ENCODE results near the gene LCE1A.

Gene LCE1A

GRCh38 chr1:152866321-152866720 is 39.0 kb downstream of the LCE1A start:
- intact Hi-C loops (cut with DNase I), result no loop called here
- no peak for DNase-seq

DNA sequence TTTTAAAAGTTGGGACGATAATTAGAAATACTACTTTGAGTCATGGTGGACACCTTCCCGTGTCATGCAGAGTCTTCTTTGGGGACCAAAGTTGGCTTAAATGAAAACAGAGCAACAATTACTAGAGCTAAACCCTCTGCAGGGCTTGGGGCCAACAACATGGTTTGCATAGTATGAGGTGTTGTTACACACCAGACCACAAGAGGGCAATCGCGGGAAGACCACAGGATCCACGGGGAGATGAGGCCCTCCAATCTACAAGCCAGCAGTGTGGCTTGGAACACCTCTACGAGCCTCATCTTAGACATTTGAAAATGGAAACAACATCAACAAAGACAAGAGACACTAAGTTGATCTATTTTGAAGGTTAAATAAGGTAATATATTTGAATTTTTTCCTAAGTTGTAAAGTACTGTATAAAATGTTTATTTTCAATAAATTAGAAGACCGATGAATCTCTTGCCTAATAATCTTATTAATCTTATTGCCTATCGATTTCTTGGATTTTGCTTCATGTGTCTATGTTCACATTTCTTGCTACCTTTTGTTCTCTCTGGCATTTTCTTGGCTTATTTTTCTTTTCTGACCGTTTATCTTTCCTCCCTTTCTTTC is 42.6 kb downstream of the LCE1A start:
- peak; percentile 37 to 89 (median 70) for DNase-seq
- intact Hi-C loops (cut with DNase I), result loop anchor here (10.0 kb wide), 1 partner anchor 355 kb away; no protein-coding TSS in a partner anchor

DNA sequence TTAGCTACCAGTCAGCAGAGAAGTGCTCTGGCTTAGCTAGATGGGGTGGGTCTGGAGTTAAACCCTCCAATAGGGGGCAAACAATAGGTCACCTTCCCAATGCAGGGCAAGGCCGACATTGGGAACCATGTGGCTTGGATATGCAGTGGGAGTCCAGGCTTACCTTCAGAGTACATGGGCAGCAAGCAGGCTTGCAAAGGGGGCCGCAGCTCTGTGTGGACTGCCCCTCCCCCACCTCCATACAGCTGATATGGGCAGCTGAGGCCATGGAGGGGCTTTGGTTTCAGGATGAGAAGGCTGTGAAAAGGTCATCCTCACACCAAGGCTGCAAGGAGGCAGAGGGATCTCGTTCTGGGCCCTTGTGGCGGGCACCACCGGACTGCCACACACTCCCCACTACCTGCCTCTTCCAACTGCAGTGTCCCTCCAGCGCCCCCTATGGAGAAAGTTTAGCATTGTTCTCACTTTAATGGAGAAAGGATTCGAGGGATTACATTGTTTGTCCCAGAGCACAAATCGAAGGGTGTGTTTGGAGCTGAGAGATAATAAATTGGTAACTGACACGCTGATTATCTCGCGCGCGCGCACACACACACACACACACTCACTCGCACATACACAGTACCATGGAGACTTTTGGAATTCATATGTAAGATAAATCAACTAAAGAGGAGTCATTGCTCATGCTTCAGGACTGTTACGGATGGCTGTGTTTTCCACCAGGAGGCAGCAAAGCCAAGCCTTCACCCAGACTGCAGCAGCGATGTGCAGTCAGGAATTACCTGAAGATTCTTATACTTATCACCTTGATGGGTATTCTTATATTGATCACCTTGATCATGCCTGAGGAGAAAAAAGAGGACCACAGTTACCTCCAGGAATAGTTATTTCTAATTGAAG is 43.8 kb downstream of the LCE1A start:
- intact Hi-C loops (cut with DNase I), result loop anchor here (10.0 kb wide), 1 partner anchor 354 kb away; no protein-coding TSS in a partner anchor

GRCh38 chr1:152871731-152872126 is 44.5 kb downstream of the LCE1A start:
- DNase-seq, result no peak
- intact Hi-C loops (cut with DNase I), result loop anchor here (10.0 kb wide), 1 partner anchor 353 kb away; no protein-coding TSS in a partner anchor

More for the DNA sequence above, 43.8 kb downstream of the LCE1A start:
- peak in 20 of 42 donors; percentile 8 to 59 (median 33) for DNase-seq

DNA sequence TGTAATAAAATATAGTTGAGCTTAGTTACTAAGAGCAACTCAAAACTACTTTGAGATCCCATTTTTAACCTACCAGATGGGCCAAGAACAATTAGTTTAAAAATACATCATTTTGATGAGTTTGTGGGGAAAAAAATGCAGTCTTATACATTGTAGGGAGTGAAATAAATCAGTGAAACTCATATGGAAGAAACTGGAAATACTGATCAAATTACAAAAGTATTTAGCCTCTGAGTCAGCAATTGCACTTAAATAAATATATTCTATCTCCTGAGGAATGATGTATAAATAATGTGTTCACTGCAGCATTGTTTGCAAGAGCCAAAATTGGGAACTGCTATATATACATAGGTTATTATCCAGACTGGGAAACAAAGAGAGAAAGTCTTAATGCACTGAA is 46.2 kb downstream of the LCE1A start:
- intact Hi-C loops (cut with DNase I), result loop anchor here (10.0 kb wide), 1 partner anchor 351 kb away; no protein-coding TSS in a partner anchor
- DNase-seq, result no peak

- intact Hi-C loops (cut with DNase I), result loop anchor here (10.0 kb wide), 1 partner anchor 348 kb away; no protein-coding TSS in a partner anchor
- no peak for DNase-seq
Observed at GRCh38 chr1:152876827-152877226, 49.6 kb downstream of the LCE1A start.

All from head of caudate nucleus (tissue), 42 donors.